Esophagus (tissue), 2 donors: Measurements from ENCODE around the gene INMT. TPM values are rescaled to one million over a fixed set of nuclear protein-coding genes. Genes with fewer than 3 reads are reported as not detected.

ENCODE experiments used
- H3K27ac ChIP-seq, 2 donors: one replicate each; pipeline ENCODE4 v1.5.1; 2013; ENCODE audit warnings: low read depth in 2 of 2, mild to moderate bottlenecking in 2 of 2, inconsistent platforms in 1 of 2, low read length in 1 of 2, moderate library complexity in 1 of 2
- H3K27me3 ChIP-seq, 2 donors: one replicate each; pipeline ENCODE4 v1.6.1; 2013; ENCODE audit warnings: low read length in 2 of 2, control low read depth in 1 of 2, mild to moderate bottlenecking in 1 of 2; ENCODE audit not compliant: insufficient read depth in 2 of 2, control insufficient read depth in 1 of 2
- H3K36me3 ChIP-seq, 2 donors: one replicate each; pipeline ENCODE4 v1.6.1; 2013; ENCODE audit warnings: low read length in 1 of 2; ENCODE audit not compliant: control insufficient read depth in 2 of 2, insufficient read depth in 2 of 2
- H3K4me1 ChIP-seq, 2 donors: one replicate each; pipeline ENCODE4 v1.6.1; 2013; ENCODE audit warnings: low read length in 1 of 2; ENCODE audit not compliant: control insufficient read depth in 2 of 2, insufficient read depth in 2 of 2
- H3K4me3 ChIP-seq, 2 donors: one replicate each; pipeline ENCODE4 v1.5.1; 2013; ENCODE audit warnings: low read length in 2 of 2, mild to moderate bottlenecking in 2 of 2, low read depth in 1 of 2, moderate library complexity in 1 of 2
- H3K9me3 ChIP-seq, 2 donors: one replicate each; pipeline ENCODE4 v1.6.1; 2013; ENCODE audit warnings: mild to moderate bottlenecking in 2 of 2, low read depth in 1 of 2, low read length in 1 of 2, moderate library complexity in 1 of 2; ENCODE audit not compliant: control insufficient read depth in 2 of 2, insufficient read depth in 1 of 2
- WGBS, 2 donors: extraction: QIAGEN DNeasy Blood & Tissue Kit; methylation state at CpG; one replicate each; pipeline ENCODE4 v1.1.7; 2013; 5-methylcytosine and 5-hydroxymethylcytosine counted together
- polyA plus RNA-seq, 2 donors: library from polyadenylated mRNA; stranded (reverse); fragments of 200-250 nt; gene quantifications; one replicate each; pipeline ENCODE4 v1.2.3, GENCODE V29; 2013
- donor health status: healthy with polysubstance abuse.
- donor health status: Bipolar disorder and iron deficiency.

Gene INMT
- polyA plus RNA-seq, 2 donors = 2.4 to 4.5 TPM

GRCh38 chr7:30733216-30733615 lies 18.7 kb upstream of the INMT start:
- no peak overlapping the region for H3K4me3 ChIP-seq
- H3K27ac ChIP-seq = no peak overlapping the region
- no peaks in the 10 kb centered on the region for H3K36me3 ChIP-seq
- no peaks in the 10 kb centered on the region for H3K27me3 ChIP-seq
- no peaks in the 10 kb centered on the region for H3K9me3 ChIP-seq
- 92 to 93% methylated on average over 6 of the region's 6 CpGs for WGBS, 2 donors
- H3K4me1 ChIP-seq = no peaks in the 10 kb centered on the region

GRCh38 chr7:30733691-30734090 lies 18.2 kb upstream of the INMT start:
- Histone ChIP-seq H3K4me1 (no peaks in the 10 kb centered on the region), H3K27me3 (no peaks in the 10 kb centered on the region), H3K27ac (no peak overlapping the region), H3K36me3 (no peaks in the 10 kb centered on the region), H3K4me3 (no peak overlapping the region), H3K9me3 (no peaks in the 10 kb centered on the region)
- 93 to 94% methylated on average over 11 of the region's 11 CpGs for WGBS, 2 donors

GRCh38 chr7:30734497-30734896 lies 17.4 kb upstream of the INMT start:
- WGBS, 2 donors = 87 to 90% methylated on average over 7 of the region's 7 CpGs
- no peaks in the 10 kb centered on the region for H3K27me3 ChIP-seq
- H3K36me3 ChIP-seq = no peaks in the 10 kb centered on the region
- no peak overlapping the region for H3K27ac ChIP-seq
- no peaks in the 10 kb centered on the region for H3K4me1 ChIP-seq
- H3K4me3 ChIP-seq = no peak overlapping the region
- H3K9me3 ChIP-seq = no peaks in the 10 kb centered on the region

GRCh38 chr7:30735631-30736030 lies 16.3 kb upstream of the INMT start:
- H3K4me3 ChIP-seq = no peak overlapping the region
- no peaks in the 10 kb centered on the region for H3K36me3 ChIP-seq
- peaks cover 0 to 4% of the 10 kb centered on the region in 2 donors for H3K4me1 ChIP-seq
- H3K9me3 ChIP-seq = no peaks in the 10 kb centered on the region
- H3K27ac ChIP-seq = no peak overlapping the region
- no peaks in the 10 kb centered on the region for H3K27me3 ChIP-seq
- 91 to 92% methylated on average over 3 of the region's 3 CpGs for WGBS, 2 donors

- no peak overlapping the region for H3K27ac ChIP-seq
- no peaks in the 10 kb centered on the region for H3K27me3 ChIP-seq
- H3K4me3 ChIP-seq = no peak overlapping the region
- 83 to 84% methylated on average over 4 of the region's 4 CpGs for WGBS, 2 donors
- H3K9me3 ChIP-seq = no peaks in the 10 kb centered on the region
- H3K4me1 ChIP-seq = peaks cover 0 to 7% of the 10 kb centered on the region in 2 donors
- no peaks in the 10 kb centered on the region for H3K36me3 ChIP-seq
Measured at GRCh38 chr7:30736291-30736690, 15.6 kb upstream of the INMT start.

- no peak overlapping the region for H3K4me3 ChIP-seq
- H3K27me3 ChIP-seq = no peaks in the 10 kb centered on the region
- WGBS, 2 donors = 86 to 88% methylated on average over 6 of the region's 6 CpGs
- no peaks in the 10 kb centered on the region for H3K9me3 ChIP-seq
- H3K4me1 ChIP-seq = peaks cover 0 to 7% of the 10 kb centered on the region in 2 donors
- no peaks in the 10 kb centered on the region for H3K36me3 ChIP-seq
- H3K27ac ChIP-seq = peak overlapping the region in 1 of 2 donors; percentile 30
Measured at GRCh38 chr7:30738026-30738915, 13.7 kb upstream of the INMT start.

- WGBS, 2 donors = 87 to 91% methylated on average over 2 of the region's 2 CpGs
- Histone ChIP-seq H3K36me3 (no peaks in the 10 kb centered on the region), H3K4me1 (peaks cover 0 to 7% of the 10 kb centered on the region in 2 donors), H3K9me3 (no peaks in the 10 kb centered on the region), H3K27ac (no peak overlapping the region), H3K27me3 (no peaks in the 10 kb centered on the region), H3K4me3 (no peak overlapping the region)
Measured at GRCh38 chr7:30739691-30740090, 12.2 kb upstream of the INMT start.

- Histone ChIP-seq H3K36me3 (no peaks in the 10 kb centered on the region), H3K4me3 (no peak overlapping the region), H3K27me3 (no peaks in the 10 kb centered on the region), H3K9me3 (no peaks in the 10 kb centered on the region), H3K4me1 (peaks cover 0 to 7% of the 10 kb centered on the region in 2 donors), H3K27ac (no peak overlapping the region)
- WGBS, 2 donors = 23 to 31% methylated on average over 14 of the region's 14 CpGs
Measured at GRCh38 chr7:30740417-30741181, 11.3 kb upstream of the INMT start.

GRCh38 chr7:30741289-30741688 lies 10.6 kb upstream of the INMT start:
- Histone ChIP-seq H3K4me1 (peaks cover 0 to 7% of the 10 kb centered on the region in 2 donors), H3K36me3 (no peaks in the 10 kb centered on the region), H3K27me3 (no peaks in the 10 kb centered on the region), H3K9me3 (no peaks in the 10 kb centered on the region), H3K27ac (no peak overlapping the region), H3K4me3 (no peak overlapping the region)
- 83% methylated on average over 8 of the region's 8 CpGs for WGBS, 2 donors
